Iris pigment epithelial cell (primary cell): Measurements from ENCODE around the gene MEIS1.

ENCODE experiments used
- DNase-seq: peaks from one replicate; pipeline ENCODE4 v3.0.0-alpha.2; 2011; ENCODE audit warnings: low read depth

Gene MEIS1

DNA sequence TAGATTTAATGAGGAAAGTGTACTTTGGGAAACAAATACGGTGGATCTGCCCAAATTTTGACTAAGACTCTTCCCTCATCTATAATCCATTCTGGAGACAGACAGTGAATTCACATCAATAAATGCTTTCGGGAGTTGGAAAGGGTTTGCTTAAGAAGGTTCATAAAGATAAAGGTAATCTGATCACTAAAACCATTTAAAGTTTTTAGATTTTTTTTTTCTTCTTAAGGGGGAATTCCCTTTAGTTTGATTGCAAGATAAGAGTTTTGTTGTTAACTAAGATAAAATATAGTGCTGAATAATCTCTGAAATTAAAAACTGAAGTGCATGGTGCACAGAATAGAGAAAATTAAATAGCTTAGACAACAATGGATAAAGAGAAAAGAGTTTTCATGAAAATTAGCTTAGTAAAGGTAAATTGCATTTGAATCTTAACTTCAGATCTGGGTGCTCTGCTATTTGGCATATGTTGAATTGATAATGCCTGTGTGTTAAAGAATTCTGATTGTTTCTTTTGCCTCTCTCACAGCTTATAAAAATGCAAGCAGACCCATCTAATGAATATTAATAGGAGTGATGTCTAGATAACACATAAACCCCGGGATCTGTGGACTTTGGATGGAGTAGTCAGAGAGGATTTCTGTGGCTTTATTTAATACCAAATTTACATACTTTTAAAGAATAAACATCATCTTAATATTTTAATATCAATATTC, 100.8 kb downstream of the MEIS1 start:
- no peak for DNase-seq

DNA sequence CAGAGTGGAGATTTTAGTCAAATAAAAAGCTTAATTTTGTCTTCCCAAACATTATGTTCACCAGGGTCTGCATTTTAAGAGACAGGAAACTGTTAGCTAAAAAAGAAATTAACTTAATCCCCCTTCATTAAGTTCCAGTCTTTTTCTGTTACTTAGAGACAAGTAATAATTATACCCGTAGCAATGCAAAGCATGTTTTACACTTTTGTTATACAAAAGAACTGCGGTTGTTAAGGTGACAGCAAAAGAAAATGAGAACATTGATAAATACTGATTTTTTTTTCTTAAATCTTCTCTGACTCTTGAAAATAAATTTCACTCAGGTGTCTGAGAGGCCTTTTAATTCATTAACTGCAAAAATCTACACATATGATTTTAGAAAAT, 101.4 kb downstream of the MEIS1 start:
- DNase-seq = no peak

DNA sequence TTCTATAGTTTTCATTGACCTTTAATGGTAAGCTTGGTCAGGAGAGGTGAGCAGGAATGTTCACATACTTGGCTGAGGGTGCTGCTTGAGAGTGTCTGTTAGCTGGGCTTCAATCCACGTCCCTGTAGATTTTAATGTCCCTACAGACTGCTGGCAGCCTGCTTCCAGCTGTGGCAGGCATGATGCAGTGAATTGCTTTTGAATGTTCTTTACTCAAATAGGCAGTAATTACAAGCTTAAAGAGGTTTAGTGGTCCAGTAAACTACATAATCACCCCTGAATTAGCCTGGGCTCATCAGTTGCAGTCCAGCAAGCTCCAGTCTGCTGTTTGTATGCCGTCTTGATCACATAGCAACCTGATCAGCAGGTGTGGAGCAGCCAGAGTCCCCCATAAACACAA, 102.1 kb downstream of the MEIS1 start:
- no peak for DNase-seq

DNA sequence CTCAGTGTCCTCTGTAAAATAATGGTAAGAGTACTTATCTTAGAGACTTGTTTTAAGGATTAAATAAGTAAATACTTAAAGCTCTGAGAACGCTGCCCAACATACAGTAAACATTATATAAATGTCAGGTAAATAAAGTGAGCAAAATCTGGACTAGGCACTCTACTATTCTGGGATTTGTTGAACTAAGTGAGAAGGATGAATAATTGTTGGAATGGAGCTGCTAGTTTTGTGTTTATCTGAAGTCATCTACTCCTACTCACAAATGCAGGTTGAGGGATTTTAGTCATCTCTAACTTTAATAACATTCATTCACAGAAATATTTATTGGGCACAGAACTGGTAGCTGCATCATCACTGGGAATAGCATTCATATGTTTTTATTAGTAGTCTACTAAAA, 103.4 kb downstream of the MEIS1 start:
- no peak for DNase-seq

DNA sequence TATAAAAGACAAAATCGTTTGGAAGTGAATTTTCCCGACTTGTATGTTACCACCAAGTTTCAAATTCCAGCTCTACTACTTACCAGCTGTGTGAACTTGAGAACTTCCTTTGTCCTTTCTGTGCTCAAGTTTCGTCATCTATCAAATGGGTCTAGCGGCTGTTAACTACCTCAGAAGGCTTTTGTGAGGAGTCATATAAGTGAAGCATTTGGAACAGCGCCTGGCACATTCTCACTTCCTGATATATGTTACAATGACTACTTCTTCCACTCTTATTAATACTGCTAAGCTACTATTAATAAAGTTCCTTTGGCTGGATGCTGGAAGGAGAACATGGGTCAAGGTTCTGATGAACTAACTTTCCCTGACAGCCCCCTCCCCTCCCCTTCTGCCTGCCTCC, 104.5 kb downstream of the MEIS1 start:
- DNase-seq = peak; percentile 68

- DNase-seq = no peak
Observed at GRCh38 chr2:66541646-66542045, 106.7 kb downstream of the MEIS1 start.

DNA sequence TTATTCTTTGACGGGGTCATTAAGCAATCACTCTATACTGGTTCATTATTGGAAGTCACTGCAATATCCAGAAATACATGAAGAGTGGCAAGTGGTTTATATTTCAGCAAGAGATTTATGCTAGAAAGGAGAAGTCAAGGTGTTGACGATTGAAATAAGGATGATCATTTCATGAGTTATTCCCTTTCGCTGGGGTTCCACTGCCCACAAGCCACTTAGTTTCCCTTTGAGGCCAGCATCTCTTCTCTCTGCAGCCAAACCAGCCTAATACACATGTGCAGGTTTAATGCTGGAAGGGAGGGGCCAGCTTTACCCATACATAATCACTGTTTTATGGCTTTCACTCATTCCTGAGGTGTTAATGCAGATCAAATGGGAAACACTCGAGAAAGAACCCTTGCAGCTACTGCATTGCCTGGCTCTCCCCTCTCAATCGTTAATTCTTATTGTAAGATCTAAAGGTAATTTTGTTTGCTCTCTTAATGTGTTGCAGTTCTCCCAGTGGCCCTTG, 108.4 kb downstream of the MEIS1 start:
- no peak for DNase-seq

DNA sequence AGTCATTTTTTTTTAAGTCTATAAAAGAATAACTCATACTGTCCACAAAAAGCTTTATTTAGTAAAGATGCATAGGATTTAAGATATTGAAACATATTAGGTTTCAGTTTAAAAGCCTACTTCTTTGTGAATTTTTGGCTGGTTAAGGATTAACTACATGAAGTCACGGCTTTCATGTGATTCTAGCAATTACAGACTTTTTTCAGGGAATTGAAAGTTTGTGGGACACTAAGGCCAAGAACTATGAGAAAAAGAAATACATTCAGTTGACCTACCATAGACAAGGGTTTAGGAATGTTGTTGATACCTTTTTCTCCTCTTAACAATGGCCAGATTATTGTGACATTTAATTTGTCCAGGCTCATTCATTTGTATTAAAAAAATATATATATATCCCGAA, 109.3 kb downstream of the MEIS1 start:
- DNase-seq = no peak

GRCh38 chr2:66545258-66545657, 110.3 kb downstream of the MEIS1 start:
- no peak for DNase-seq

GRCh38 chr2:66547118-66547517, 112.2 kb downstream of the MEIS1 start:
- peak; percentile 54 for DNase-seq

DNA sequence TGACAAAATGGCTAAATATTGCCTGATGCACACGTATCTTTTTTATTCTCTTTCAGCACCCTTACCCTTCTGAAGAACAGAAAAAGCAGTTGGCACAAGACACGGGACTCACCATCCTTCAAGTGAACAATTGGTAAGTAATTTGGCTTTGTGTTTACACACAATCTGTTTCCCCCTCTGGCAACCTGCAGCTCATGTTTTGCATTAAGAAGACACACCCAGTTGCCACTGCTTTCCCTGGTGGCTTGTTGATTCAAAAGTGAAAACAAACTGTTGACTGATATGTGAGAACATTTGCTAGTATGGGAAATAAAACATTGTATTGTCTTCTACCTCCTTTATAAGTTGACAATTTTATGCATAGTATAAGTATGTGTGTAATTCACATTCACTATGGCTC, 113.0 kb downstream of the MEIS1 start:
- DNase-seq = no peak

DNA sequence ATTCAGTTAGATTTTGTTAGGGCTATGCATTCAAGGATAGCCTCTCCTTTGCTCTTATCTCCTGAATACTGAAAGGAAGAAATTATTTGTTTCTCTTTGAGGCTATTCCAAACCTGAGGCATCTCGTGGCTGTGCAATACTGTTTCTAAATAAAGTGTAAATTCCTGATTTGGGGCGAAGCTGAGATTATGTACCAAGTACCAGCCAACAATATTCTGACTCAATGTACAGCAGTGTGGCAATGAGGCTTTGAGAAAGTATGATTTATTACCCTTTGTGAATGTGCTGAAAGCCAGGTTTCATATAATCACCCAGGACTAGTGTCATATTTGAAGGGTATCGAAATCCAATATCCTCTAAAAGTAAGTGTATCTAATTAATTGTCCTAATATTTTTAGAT, 113.5 kb downstream of the MEIS1 start:
- no peak for DNase-seq

DNA sequence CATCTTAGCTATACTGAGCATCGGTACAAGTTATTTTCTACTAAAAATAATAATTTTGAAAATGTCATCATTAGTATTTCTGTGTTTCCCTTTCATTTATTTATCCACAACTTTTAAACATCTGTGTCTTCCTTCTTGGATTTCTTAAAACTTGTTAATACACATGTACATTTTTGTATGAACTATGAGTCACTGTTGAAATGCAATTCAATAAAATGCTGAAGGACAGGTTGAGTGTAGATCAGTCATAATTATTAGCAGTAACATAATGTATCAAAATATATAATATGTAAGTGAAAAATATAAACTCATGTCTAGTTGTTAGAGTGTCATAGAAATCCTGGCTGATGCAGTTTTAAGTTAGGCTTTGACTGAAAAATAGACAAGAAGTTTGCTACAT, 115.9 kb downstream of the MEIS1 start:
- no peak for DNase-seq

- no peak for DNase-seq
Observed at GRCh38 chr2:66553370-66553769, 118.4 kb downstream of the MEIS1 start.

GRCh38 chr2:66555091-66555490, 120.2 kb downstream of the MEIS1 start:
- DNase-seq = peak; percentile 46

DNA sequence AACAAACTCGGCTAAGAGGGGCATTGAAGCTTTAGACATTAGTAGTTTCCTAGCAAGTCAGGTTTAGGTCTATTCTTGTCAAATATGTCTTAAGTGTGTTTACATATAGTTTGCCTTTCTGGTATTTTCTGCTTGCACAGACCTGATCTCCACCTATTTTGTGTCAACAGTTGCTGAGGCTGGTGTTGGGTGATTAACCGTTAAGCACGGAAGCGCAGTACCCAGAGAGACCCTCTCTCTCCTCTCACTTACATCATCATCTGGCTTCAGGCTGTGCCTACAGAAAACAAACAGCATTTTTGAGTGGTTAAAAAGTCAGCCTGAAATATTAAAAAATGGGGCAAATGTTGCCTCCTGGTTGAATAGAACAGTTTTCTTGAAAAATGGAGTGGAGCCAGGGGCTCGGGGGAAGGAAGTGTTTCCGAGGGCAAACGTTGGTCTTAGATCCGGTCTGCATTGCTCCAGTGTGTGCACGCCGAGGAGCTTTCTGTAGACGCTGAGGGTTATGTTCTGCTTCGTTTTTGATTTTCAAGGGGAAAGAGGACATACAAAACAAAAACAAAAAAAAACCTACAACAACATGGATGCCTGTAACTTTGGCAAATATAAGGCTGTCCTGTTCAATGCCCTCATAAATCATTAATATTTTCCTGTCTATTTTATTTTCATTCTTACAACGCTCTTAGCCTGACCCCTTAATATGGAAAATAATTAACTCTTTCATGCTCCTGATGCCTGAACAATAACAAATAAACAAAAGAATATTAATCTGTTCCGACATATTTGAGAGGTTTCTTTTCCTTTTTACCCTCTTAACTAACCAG, 120.8 kb downstream of the MEIS1 start:
- no peak for DNase-seq

DNA sequence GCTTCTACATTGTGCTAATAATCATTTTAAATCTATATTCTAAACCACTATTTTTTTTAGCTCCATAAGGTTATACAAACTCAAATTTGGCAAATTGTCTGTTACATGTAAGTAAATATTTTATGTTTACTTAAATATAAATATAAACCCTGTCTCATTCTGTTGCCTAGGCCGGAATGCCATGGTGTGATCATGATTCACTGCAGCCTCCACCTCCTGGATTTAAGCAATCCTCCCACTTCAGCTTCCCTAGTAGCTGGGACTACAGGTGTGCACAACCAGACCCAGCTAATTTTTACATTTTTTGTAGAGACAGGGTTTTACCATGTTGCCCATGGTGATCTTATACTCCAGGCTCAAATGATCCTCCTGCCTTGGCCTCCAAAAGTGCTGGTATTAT, 124.7 kb downstream of the MEIS1 start:
- DNase-seq = no peak

DNA sequence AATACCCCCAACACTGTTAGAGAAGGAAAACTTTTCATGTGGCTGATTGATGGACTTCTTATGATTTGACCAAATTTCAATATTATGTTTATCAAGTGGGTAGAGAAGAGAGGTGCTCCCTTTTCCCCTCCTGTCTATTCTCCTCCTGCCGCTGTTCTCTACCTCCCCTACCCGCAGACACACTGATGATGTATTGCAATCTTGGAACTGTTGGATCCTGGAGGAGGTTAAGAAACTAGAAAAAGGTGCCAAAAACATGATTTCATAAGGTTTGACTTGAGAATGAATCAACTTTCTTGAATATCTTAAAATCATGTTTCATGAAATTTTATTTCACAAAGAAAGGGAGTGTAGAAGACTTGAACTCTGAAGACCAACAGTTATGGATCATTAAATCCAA, 125.8 kb downstream of the MEIS1 start:
- no peak for DNase-seq

DNA sequence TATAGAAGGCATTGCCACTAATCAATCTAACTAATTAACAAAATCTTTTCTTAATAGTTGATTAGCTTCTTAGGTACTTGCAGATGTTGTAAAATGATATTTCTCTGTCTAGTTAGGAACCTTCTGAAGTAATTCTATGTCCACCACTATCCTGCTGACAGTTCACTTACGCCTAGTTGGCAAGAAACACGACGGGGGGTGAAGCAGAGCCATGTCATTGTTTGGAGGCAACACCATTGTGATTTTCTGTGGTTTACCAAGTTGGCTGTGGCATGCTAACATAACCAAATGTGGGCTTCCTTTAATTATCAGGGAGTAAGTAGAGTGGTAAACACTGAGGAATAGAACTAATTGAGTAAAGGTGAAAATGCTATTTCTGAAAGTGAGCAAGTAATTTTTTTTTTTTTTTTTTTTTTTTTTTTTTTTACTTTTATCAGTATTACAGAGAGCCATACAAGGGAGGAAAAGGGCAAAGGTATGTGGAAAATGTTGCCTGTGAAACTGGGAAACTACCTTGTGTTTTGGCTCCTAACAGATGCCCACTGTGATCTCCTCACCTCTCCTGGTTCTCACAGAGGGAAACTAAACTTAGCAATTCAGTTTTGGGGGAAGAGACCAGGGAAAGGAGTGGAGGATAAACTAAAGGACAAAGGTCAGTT, 126.8 kb downstream of the MEIS1 start:
- DNase-seq = no peak

GRCh38 chr2:66562304-66562685, 127.4 kb downstream of the MEIS1 start:
- no peak for DNase-seq

DNA sequence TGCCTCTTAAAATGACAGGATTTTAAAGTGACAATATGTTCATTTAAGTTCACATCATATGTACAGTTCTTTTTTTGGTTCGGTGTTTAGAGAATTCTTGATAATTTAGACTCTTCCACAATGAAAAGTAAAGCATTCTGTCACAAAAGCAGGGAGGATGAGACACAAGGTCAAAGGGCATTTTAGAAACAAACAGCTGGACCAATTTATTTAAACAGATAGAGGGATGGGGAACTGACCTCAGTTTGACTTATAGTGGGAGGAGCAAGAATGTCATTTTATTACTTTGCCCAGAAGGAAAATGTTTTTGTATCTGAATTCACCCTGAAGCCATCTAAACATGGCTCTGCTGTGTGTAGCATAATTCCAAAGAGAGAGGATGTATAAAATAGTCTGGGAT, 128.5 kb downstream of the MEIS1 start:
- DNase-seq = no peak

DNA sequence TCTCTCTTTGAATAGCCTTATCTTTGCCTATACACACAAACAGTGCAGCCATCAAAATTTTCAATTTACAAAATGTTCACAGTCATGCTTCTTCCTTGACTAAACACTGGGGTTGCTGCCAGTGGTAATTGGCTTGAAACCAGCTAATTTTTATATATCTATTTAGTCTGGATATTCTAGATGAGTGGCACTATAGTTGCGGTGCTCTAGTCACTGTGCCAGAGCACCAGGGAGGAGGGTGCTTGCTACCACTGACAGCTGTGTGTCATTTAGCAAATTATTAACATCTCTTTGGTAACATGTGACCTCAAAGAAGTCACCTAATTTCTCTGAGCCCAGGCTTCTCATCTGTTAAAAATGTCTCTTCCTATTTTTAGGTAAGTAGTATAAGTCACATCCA, 130.4 kb downstream of the MEIS1 start:
- no peak for DNase-seq
